Measurements from ENCODE around the gene NDUFA13.

The NDUFA13 gene

DNA sequence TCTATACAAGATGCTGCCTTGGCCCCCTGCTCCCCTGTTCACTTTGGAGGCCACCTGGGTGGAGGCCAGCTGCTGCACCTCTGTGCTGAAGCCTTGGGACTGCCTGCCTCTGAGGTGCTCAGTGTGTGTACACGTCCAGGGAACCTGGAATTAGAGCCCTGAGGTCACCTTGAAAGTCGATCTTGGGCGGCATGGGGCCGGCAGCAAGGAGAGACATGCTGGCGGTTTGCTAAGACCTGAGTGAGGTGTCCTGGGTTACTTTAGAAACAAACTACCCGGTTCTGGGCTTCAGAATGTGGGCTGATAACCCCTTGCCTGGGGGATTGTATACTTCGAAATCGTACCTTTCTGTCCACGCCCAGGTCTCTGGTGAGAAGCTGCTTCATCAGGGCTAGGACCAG lies 26.2 kb upstream of the NDUFA13 start:
- DNase-seq: no peak

- DNase-seq: peak; percentile 23 to 49
Observed at GRCh38 chr19:19490214-19490968, 25.6 kb upstream of the NDUFA13 start.

GRCh38 chr19:19491321-19492025 lies 24.6 kb upstream of the NDUFA13 start:
- no peak for DNase-seq

DNA sequence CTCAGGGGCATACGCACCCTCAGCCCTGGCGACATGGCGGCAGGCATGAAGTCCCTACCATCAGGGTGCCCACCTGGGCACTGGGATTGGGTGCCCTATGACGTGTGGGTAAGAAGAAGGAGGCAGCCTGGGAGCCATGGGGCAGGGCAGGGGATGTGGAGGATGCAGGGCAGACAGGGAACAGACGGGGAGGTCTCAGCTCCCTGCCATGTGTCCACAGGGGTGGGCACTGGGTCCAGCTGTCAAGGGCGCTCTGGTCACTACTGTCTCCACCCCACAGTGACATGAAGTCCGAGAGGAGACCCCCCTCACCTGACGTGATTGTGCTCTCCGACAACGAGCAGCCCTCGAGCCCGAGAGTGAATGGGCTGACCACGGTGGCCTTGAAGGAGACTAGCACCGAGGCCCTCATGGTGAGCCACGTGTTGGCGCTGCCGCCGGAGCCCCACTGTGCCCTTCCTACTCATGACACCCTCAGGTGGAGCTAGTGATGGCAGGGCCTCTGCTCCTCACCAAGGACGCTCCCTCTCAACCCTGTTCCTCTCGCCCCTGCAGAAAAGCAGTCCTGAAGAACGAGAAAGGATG lies 23.9 kb upstream of the NDUFA13 start:
- no peak for DNase-seq

- DNase-seq: no peak
Observed at GRCh38 chr19:19493841-19494546, 22.0 kb upstream of the NDUFA13 start.

GRCh38 chr19:19495614-19496603 lies 20.1 kb upstream of the NDUFA13 start:
- DNase-seq: no peak

DNA sequence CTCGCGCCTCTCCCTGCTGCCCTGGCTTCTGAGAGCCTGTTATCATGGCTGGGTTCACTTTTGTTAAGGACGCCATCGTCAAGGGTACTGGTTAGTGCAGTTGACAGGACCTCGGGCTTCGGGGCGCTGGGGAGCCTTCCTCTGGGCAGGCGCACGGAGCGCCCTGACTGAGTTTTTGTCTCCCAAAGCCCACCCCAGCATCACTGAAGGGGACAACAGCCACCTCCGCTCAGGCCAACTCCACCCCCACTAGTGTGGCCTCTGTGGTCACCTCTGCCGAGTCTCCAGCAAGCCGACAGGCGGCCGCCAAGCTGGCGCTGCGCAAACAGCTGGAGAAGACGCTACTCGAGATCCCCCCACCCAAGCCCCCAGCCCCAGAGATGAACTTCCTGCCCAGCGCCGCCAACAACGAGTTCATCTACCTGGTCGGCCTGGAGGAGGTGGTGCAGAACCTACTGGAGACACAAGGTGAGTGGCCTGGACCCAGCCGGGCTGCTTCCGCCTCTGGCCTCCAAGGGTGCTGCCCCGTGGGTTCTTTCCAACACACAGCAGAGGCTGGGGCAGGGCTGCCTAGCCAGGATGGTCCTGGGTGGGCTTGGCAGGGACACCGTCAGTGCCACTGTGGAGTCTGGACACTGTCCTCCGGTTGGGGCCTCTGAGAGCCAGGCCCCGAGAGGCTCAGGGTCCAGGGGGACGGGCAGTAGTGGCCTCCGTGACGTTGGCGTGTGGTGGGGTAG lies 17.6 kb upstream of the NDUFA13 start:
- DNase-seq: no peak

DNA sequence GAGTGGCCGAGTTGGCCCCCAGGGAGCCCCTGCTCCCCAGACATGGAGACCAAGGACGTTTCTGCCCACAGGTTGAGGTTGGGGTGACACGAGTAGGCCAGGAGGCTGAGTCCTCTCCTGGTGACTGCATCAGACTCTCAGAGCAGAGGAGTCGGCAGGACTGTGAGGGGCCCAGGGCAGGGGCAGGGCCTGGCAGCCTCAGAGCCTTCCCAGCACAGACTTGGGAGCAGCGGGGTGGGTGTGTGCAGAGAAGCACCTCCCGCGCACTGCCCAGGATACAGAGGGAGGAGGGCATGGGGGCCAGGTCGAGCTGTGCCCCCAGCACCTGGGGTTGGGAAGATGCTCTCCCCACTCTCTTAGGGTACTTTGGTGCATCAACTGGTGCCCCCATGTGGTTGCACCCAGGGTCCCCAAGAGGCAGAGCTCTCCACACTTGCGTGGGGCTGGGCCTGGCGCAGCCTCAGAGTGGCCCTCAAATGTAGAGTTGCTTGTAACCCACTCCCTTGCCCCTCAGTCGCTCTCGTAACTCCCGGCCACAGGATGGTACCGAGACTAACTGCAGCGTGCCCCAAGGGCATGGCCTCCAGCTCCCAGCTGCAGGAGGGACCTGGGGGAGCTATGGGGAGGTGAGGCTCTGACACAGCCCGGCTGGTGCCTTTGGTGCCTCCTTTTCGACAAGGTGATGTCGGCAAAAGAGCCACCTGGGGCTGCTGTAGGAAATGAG lies 16.6 kb upstream of the NDUFA13 start:
- DNase-seq: no peak

- DNase-seq: no peak
Observed at GRCh38 chr19:19500975-19501644, 14.9 kb upstream of the NDUFA13 start.

- DNase-seq: no peak
Observed at GRCh38 chr19:19501798-19502197, 14.2 kb upstream of the NDUFA13 start.

DNA sequence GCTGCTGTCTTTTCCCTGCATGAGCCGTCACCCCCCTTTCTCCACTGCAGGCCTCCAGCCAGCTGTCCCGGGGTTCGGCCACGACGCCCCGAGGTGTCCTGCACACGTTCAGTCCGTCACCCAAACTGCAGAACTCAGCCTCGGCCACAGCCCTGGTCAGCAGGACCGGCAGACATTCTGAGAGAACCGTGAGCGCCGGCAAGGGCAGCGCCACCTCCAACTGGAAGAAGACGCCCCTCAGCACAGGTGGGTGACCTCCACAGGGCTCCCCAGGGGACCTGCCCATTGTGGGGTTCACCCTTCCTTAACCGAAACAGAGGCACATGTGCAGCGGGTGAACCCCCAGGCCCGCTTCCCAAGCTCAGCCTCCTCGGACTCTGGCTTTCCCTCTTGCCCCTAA lies 13.7 kb upstream of the NDUFA13 start:
- no peak for DNase-seq

DNA sequence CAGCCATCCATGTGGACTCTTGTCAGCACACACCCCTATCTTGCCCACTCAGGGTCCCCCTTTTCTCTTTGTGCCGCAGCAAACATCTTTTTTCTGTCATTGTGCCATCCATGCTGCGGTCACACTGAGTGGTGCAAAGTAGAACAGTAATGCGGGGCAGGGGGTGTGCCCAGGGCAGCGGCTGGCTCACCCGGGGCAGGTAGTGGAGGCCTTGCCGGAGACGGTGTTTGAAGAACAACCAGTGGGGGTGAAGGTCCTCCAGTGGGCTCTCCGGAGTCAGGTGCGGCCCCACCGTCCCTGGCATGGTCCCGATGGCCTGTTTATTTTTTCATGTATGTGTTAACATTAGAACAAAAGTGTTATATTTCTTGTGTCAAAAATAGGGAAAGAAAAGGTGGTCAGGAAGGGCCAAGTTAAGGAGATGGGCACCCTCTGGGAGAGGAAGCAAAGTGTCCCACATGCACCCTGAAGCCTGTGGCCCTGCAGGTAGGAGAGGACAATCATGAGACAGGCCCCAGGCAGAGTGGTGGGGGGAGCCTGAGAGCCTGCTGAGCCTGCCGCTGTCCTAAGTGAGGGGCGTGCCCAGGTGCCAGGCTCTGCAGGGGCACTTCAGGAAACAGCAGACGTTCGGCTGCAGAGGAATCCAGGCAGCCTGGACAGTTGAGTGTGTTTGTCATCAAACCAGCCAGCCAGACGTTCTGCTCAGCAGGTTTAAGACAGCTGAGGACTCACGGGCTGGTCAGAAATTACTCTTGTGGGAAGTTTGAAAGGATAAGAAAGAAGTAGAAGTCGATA lies 13.0 kb upstream of the NDUFA13 start:
- DNase-seq: no peak

DNA sequence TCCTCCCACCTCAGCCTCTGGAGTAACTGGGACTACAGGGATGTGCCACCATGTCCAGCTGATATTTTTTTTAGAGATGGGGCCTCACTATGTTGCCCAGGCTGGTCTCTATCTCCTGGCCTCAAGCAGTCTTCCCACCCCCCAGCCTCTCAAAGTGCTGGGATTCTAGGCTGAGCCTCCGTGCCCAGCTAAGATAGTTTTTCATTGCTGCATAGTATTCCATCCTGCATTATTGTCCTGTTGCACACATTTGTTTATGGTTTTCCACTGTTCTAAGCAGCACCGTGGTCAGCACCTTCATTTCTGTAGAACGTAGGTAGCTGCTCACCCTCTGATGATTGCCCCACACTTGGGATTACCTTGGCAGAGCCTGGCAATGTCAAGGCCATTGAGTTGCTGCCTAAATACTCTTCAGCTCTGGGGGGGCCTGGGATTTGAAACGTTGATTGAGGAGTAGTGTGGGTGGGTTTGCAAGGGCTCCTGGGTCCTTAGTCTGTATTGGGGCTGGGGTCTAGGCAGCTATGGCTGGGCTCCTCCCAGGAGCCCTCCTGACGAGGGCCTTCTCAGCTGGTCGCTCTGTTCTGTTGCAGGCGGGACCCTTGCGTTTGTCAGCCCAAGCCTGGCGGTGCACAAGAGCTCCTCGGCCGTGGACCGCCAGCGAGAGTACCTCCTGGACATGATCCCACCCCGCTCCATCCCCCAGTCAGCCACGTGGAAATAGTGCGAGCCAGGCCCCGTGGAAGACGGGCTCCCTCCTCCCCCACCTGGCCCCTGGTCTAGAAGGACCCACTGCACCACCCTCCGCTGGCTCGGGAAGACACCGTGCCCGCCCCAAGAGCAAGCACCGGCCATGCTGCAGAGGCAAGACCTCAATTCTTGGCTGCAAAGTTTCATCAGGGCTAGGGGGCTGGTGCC lies 11.0 kb upstream of the NDUFA13 start:
- no peak for DNase-seq

DNA sequence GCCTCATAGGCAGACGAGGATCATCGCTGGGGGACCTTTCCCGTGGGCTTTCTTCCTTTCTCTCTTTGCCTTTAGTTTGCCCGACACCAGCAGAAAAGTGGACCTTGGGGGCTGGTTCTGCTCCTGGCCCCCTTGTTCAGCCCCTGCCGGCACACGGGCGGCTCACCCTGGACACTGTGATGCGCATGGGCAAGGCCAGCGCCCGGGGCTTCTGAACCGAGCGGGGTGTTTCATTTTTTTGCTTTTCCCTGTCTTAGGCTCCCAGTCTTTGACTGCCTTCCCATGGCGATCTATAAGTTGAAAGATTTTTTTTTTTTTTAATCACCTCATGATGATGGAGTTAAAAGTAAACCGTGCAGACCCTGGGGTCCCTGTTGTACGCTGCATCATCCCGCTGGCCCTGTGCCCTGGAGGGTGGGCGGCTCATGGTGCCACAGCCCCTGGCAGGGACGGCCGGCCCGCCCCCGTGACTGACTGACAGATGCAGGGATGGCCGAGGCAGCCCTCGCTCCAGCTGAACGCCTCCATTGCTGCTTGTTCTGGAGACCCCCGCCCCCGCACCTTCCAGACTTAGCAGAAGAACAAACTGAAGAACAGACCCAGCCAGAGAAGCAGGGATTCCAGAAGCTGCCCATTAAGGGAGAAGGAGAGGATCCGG lies 10.2 kb upstream of the NDUFA13 start:
- DNase-seq: no peak

DNA sequence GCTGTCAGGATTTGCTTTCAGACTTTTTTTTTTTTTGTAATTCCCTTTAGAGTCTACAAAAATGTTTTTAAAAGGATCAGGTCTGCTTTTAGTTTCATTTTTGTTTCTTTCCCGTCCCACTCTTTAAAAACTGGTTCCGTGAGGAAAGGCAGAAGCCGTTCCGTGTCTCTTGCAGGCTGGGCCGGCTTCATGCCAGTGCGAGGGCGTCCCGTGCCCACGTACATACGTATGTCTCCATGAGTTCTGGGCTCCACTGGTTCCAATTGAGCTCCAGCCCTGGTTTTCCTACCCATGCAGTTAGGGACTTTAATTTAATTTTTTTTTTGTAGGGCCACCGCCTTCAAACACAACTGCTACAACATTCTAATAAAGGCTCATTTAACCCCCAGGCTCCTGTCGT lies 9.4 kb upstream of the NDUFA13 start:
- no peak for DNase-seq

DNA sequence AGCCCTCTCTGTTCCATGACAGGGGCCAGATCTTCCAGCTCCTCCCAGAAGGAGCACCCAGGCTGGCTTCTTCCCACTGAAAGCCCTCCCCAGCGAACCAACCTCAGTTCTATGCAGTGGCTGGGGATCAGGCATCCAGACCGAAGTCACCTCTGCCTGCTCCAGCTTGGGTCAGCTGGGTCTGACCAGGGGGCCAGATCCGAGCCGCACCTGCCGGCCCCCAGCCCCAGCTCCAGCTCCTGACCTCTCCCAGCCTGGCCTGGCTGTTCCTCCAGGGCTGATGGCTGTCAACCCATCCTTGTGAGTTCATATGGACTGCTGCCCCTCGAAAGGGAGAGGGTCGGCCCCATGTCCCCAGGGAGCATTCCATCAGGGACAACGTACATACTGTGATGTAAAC lies 8.7 kb upstream of the NDUFA13 start:
- no peak for DNase-seq

- DNase-seq: no peak
Observed at GRCh38 chr19:19508217-19508616, 7.8 kb upstream of the NDUFA13 start.

DNA sequence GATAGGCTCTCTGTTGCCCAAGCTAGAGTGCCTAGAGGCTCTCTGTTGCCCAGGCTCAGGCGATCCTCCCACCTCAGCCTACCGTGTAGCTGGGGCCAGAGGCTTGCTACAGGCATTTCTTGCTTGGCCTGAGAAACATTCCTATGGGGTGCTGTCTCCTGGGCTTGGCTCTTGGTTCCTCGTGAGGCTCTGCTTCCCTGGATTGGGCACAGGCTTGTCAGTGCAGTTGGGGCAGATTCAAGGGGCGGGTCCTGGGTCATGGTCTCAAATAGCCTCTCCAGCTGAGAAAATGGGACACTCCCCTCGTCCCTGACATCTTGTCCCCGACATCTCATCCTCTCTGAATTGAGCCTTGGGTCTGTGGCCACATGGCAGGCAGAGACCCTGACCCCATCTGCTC lies 5.6 kb upstream of the NDUFA13 start:
- DNase-seq: no peak

Data from cerebellar nuclear complex (tissue), 1 donor.